Measurements from ENCODE around the gene AMOT.

Gene AMOT

GRCh38 chrX:112769034-112769433, 71.6 kb downstream of the AMOT start:
- no peaks in the 10 kb centered on the region for H3K4me1 ChIP-seq (ENCODE audit: control insufficient read depth in 1 of 2, insufficient read depth in 1 of 2, low read depth in 1 of 2, low read length in 1 of 2)
- no peaks in the 10 kb centered on the region for H3K9me3 ChIP-seq
- no peak overlapping the region for H3K27ac ChIP-seq
- TF ChIP-seq CTCF (IDR thresholded peaks at IDR 0.05): no peak
- no peaks in the 10 kb centered on the region for H3K27me3 ChIP-seq
- H3K4me3 ChIP-seq (ENCODE audit: low read depth in 1 of 2, low read length in 1 of 2): no peak overlapping the region
- H3K36me3 ChIP-seq: no peaks in the 10 kb centered on the region

- TF ChIP-seq CTCF (IDR thresholded peaks at IDR 0.05): no peak
- Histone ChIP-seq H3K4me1 (ENCODE audit: control insufficient read depth in 1 of 2, insufficient read depth in 1 of 2, low read depth in 1 of 2, low read length in 1 of 2) (no peaks in the 10 kb centered on the region), H3K36me3 (no peaks in the 10 kb centered on the region), H3K27ac (no peak overlapping the region), H3K27me3 (no peaks in the 10 kb centered on the region), H3K4me3 (ENCODE audit: low read depth in 1 of 2, low read length in 1 of 2) (no peak overlapping the region), H3K9me3 (no peaks in the 10 kb centered on the region)
Observed at GRCh38 chrX:112768563-112768962, 72.1 kb downstream of the AMOT start.

GRCh38 chrX:112766774-112767173, 73.9 kb downstream of the AMOT start:
- Histone ChIP-seq H3K4me3 (ENCODE audit: low read depth in 1 of 2, low read length in 1 of 2) (no peak overlapping the region), H3K9me3 (no peaks in the 10 kb centered on the region), H3K4me1 (ENCODE audit: control insufficient read depth in 1 of 2, insufficient read depth in 1 of 2, low read depth in 1 of 2, low read length in 1 of 2) (no peaks in the 10 kb centered on the region), H3K27me3 (no peaks in the 10 kb centered on the region), H3K36me3 (no peaks in the 10 kb centered on the region), H3K27ac (no peak overlapping the region)
- TF ChIP-seq CTCF (IDR thresholded peaks at IDR 0.05): no peak

GRCh38 chrX:112761242-112762207, 79.1 kb downstream of the AMOT start:
- Histone ChIP-seq H3K4me1 (ENCODE audit: control insufficient read depth in 1 of 2, insufficient read depth in 1 of 2, low read depth in 1 of 2, low read length in 1 of 2) (no peaks in the 10 kb centered on the region), H3K27ac (no peak overlapping the region), H3K27me3 (no peaks in the 10 kb centered on the region), H3K4me3 (ENCODE audit: low read depth in 1 of 2, low read length in 1 of 2) (no peak overlapping the region), H3K36me3 (no peaks in the 10 kb centered on the region), H3K9me3 (no peaks in the 10 kb centered on the region)
- no peak for TF ChIP-seq CTCF (IDR thresholded peaks at IDR 0.05)

- Histone ChIP-seq H3K27ac (no peak overlapping the region), H3K36me3 (no peaks in the 10 kb centered on the region), H3K4me1 (ENCODE audit: control insufficient read depth in 1 of 2, insufficient read depth in 1 of 2, low read depth in 1 of 2, low read length in 1 of 2) (no peaks in the 10 kb centered on the region), H3K9me3 (no peaks in the 10 kb centered on the region), H3K27me3 (no peaks in the 10 kb centered on the region), H3K4me3 (ENCODE audit: low read depth in 1 of 2, low read length in 1 of 2) (no peak overlapping the region)
- TF ChIP-seq CTCF (IDR thresholded peaks at IDR 0.05): no peak
Observed at GRCh38 chrX:112760697-112761096, 79.9 kb downstream of the AMOT start.
